GM12878 (cell line): ENCODE measurements around the gene MS4A7. TPM values are rescaled to one million over a fixed set of nuclear protein-coding genes. Genes with fewer than 3 reads are reported as not detected.

Experiments used
- ATAC-seq: fragments of 200-7000 bp; cut with Tn5 transposase; 3 replicates; pipeline ENCODE4 v1.9.1; 2020; ENCODE audit warnings: mild to moderate bottlenecking, moderate library complexity
- BruUV-seq: library from RNA; stranded (reverse); fragments of 400-500 nt; replicated peaks from 2 replicates; lab custom pipeline; 2021; lab: Mats Ljungman, UMichigan
- CTCF ChIA-PET: fragments of 300-600 bp; sonication (Branson Sonifier 250); formaldehyde crosslinking; extraction: SDS; loops from one replicate; lab custom pipeline; 2021; ENCODE audit warnings: inconsistent platforms; lab: Yijun Ruan, JAX
- POLR2A ChIA-PET: fragments of 350-600 bp; formaldehyde crosslinking; extraction: SDS; loops from one replicate; lab custom pipeline; 2021; ENCODE audit warnings: inconsistent platforms; lab: Charles Lee
- RAD21 ChIA-PET: fragments of 300-600 bp; sonication (Branson Sonifier 250); formaldehyde crosslinking; loops from one replicate; lab custom pipeline; 2023; ENCODE audit warnings: antibody characterized with exemption; ENCODE audit not compliant: unreplicated experiment; lab: Charles Lee
- SMC1A ChIA-PET: fragments of 300-600 bp; sonication (Branson Sonifier 250); formaldehyde crosslinking; loops from one replicate; lab custom pipeline; 2023; ENCODE audit not compliant: unreplicated experiment, uncharacterized antibody; lab: Charles Lee
- DNase-seq: peaks from one replicate; pipeline ENCODE4 v3.0.0-alpha.2; 2011; ENCODE audit warnings: low read depth, low spot score
- FAIRE-seq: peaks from 3 replicates; lab custom pipeline; 2011; peaks lifted over from hg19 to GRCh38; lab: Jason Lieb, UNC
- H2AFZ ChIP-seq: 2 replicates; pipeline ENCODE4 v1.6.0; 2011; ENCODE audit warnings: low read depth, low read length, control low read depth; ENCODE audit not compliant: control insufficient read depth
- H3K27ac ChIP-seq: 2 replicates; pipeline ENCODE4 v1.5.1; 2011; ENCODE audit warnings: control low read depth; ENCODE audit not compliant: control insufficient read depth, insufficient read depth
- H3K27me3 ChIP-seq, 2 experiments: replicated peaks in 1 of 2; 2 replicates each; pipeline versions ENCODE4 v1.6.0 to v1.6.1; 2011; ENCODE audit warnings: low read length in 1 of 2; ENCODE audit not compliant: control insufficient read depth in 2 of 2, insufficient read depth in 2 of 2
- H3K36me3 ChIP-seq, 2 experiments: 2 replicates each; pipeline ENCODE4 v1.5.1; 2011; ENCODE audit warnings: low read length in 1 of 2; ENCODE audit not compliant: control insufficient read depth in 2 of 2, insufficient read depth in 2 of 2
- H3K4me1 ChIP-seq: 2 replicates; pipeline ENCODE4 v1.6.1; 2011; ENCODE audit warnings: mild to moderate bottlenecking, low read length, moderate library complexity, mixed read lengths; ENCODE audit not compliant: control insufficient read depth, insufficient read depth
- H3K4me2 ChIP-seq: 2 replicates; pipeline ENCODE4 v1.6.0; 2011; ENCODE audit warnings: control low read depth; ENCODE audit not compliant: control insufficient read depth, insufficient read depth
- H3K4me3 ChIP-seq: fragments of 200-600 bp; sonication (generic); 2 replicates; pipeline ENCODE4 v1.5.1; 2016
- H3K79me2 ChIP-seq: 2 replicates; pipeline ENCODE4 v1.6.0; 2011; ENCODE audit warnings: low read length; ENCODE audit not compliant: control insufficient read depth, insufficient read depth
- H3K9ac ChIP-seq: 2 replicates; pipeline ENCODE4 v1.8.0; 2011; ENCODE audit warnings: low read length, control low read depth, mixed read lengths; ENCODE audit not compliant: control insufficient read depth, insufficient read depth
- H3K9me3 ChIP-seq: replicated peaks from 3 replicates; pipeline ENCODE4 v1.5.1; 2011; ENCODE audit warnings: mild to moderate bottlenecking, low read length; ENCODE audit not compliant: control insufficient read depth, insufficient read depth
- H4K20me1 ChIP-seq: 2 replicates; pipeline ENCODE4 v1.6.0; 2011; ENCODE audit not compliant: control insufficient read depth, insufficient read depth
- FOS ChIP-seq: IDR thresholded peaks from 3 replicates; pipeline ENCODE4 v1.6.1; 2011; ENCODE audit warnings: borderline replicate concordance; ENCODE audit not compliant: insufficient read length; ENCODE audit errors: extremely low read depth
- IRF3 ChIP-seq: fragments of 450-650 bp; IDR thresholded peaks from 2 replicates; pipeline ENCODE4 v1.6.1; 2014; ENCODE audit warnings: mild to moderate bottlenecking
- JUND ChIP-seq: IDR thresholded peaks from 2 replicates; pipeline ENCODE4 v1.6.1; 2012; ENCODE audit warnings: low read depth, mild to moderate bottlenecking, low read length, improper control_type of control experiment, moderate library complexity
- NR2C1 ChIP-seq: fragments of 450-650 bp; IDR thresholded peaks from 2 replicates; pipeline ENCODE4 v1.6.1; 2017; ENCODE audit warnings: antibody characterized with exemption, mild to moderate bottlenecking, moderate library complexity
- NR2C2 ChIP-seq: IDR thresholded peaks from 2 replicates; pipeline ENCODE4 v1.6.1; 2011; ENCODE audit warnings: borderline replicate concordance, low read depth; ENCODE audit not compliant: control insufficient read depth, insufficient read length
- PBX3 ChIP-seq: IDR thresholded peaks from 2 replicates; pipeline ENCODE4 v1.6.1; 2011; ENCODE audit warnings: mild to moderate bottlenecking, low read depth, low read length, moderate library complexity; ENCODE audit not compliant: insufficient replicate concordance
- POU2F2 ChIP-seq: IDR thresholded peaks from 3 replicates; pipeline ENCODE4 v1.6.1; 2011; ENCODE audit warnings: low read depth, mild to moderate bottlenecking, low read length, borderline replicate concordance
- RAD51 ChIP-seq: fragments of 450-650 bp; IDR thresholded peaks from 2 replicates; pipeline ENCODE4 v1.6.1; 2016; ENCODE audit warnings: moderate library complexity, mild to moderate bottlenecking, inconsistent platforms
- REST ChIP-seq: IDR thresholded peaks from 2 replicates; pipeline ENCODE4 v1.6.1; 2012; ENCODE audit warnings: mild to moderate bottlenecking, low read depth, low read length
- SMARCA5 ChIP-seq: fragments of 450-650 bp; IDR thresholded peaks from 2 replicates; pipeline ENCODE4 v1.6.1; 2017; ENCODE audit warnings: mild to moderate bottlenecking
- TCF3 ChIP-seq: IDR thresholded peaks from 2 replicates; pipeline ENCODE4 v1.6.1; 2012; ENCODE audit warnings: low read depth, mild to moderate bottlenecking, low read length, borderline replicate concordance; ENCODE audit not compliant: insufficient read depth
- WGBS: methylation state at CpG from one replicate; pipeline ENCODE4 v1.1.6; 2016; ENCODE audit warnings: low lambda C conversion rate; ENCODE audit not compliant: insufficient replicate concordance, insufficient coverage; ENCODE audit errors: missing lambda C conversion rate; 5-methylcytosine and 5-hydroxymethylcytosine counted together
- in situ Hi-C: fragments of 300-500 bp; cut with MboI; formaldehyde crosslinking; loops from 9 replicates; pipeline ENCODE4 v1.14.3; 2018; ENCODE audit warnings: mixed read lengths
- intact Hi-C: fragments of 100-400 bp; cut with micrococcal nuclease; formaldehyde crosslinking; loops from one replicate; pipeline ENCODE4 v1.14.2; 2022; ENCODE audit not compliant: unreplicated experiment
- polyA plus RNA-seq, 11 experiments: library from polyadenylated mRNA; depleted of rRNA in 4 of 11; unstranded in 6 of 11; stranded (reverse) in 5 of 11; fragments of >200 nt; fragmentation: Nextera tagmentation in 4 of 11; fragmentation: Illumina TruSeq in 1 of 11; extraction: Ambion mirVana in 4 of 11; extraction: Trizol in 1 of 11; gene quantifications; 1 replicate in 1 of 11; 2 replicates in 10 of 11; pipeline versions ENCODE4 v1.2.1 to v1.2.3, GENCODE V29; 2011 to 2016; ENCODE audit warnings: inconsistent platforms in 2 of 11, missing spikeins in 2 of 11, low read depth in 1 of 11
- total RNA-seq, 4 experiments: library from RNA; depleted of rRNA in 3 of 4; stranded (reverse); fragments of >200 nt in 3 of 4; fragmentation: Illumina TruSeq in 1 of 4; extraction: Trizol in 1 of 4; gene quantifications; 2 replicates each; pipeline versions ENCODE4 v1.2.1 to v1.2.3, GENCODE V29; 2013 to 2021

Gene MS4A7
- total and polyA plus RNA-seq, 10 of the 15 experiments (the other 5 are each of a cell fraction or from before 2014, with no cell fraction given): 1.7 to 17.0 (median 3.7) TPM

GRCh38 chr11:60428517-60428916 is 50.2 kb downstream of the MS4A7 start:
- RAD21 ChIA-PET: no interaction called here
- no peak overlapping the region for H3K9ac ChIP-seq
- 50% methylated on average over 2 of the region's 2 CpGs for whole genome bisulfite sequencing
- BruUV-seq: no TSS peak
- H3K4me2 ChIP-seq: no peak overlapping the region
- CTCF ChIA-PET: no interaction called here
- H3K36me3 ChIP-seq: no peaks in the 10 kb centered on the region
- ATAC-seq (no peak), FAIRE-seq (no peak), DNase-seq (no peak)
- SMC1A ChIA-PET: no interaction called here
- no peak overlapping the region for H2AFZ ChIP-seq
- no peaks in the 10 kb centered on the region for H3K27me3 ChIP-seq
- H3K4me3 ChIP-seq: no peak overlapping the region
- TF ChIP-seq SMARCA5: no peak
- TF ChIP-seq PBX3: no peak
- TF ChIP-seq TCF3: no peak
- no peak for TF ChIP-seq JUND
- no peak for TF ChIP-seq POU2F2
- TF ChIP-seq IRF3: no peak
- TF ChIP-seq NR2C2: no peak
- TF ChIP-seq RAD51: no peak
- no peak for TF ChIP-seq NR2C1
- no peak for TF ChIP-seq FOS
- no peak for TF ChIP-seq REST
- no peaks in the 10 kb centered on the region for H4K20me1 ChIP-seq
- H3K27ac ChIP-seq: no peak overlapping the region
- intact Hi-C loops: no loop called here
- in situ Hi-C loops: no loop called here
- no peaks in the 10 kb centered on the region for H3K9me3 ChIP-seq
- POLR2A ChIA-PET: no interaction called here
- H3K4me1 ChIP-seq: no peaks in the 10 kb centered on the region
- H3K79me2 ChIP-seq: no peaks in the 10 kb centered on the region
